ENCODE results near the gene CMTM4. TPM values are rescaled to one million over a fixed set of nuclear protein-coding genes. Genes with fewer than 3 reads are reported as not detected.

Gene CMTM4
- polyA plus RNA-seq, 1 donor from 2014 or later, result 27.2 TPM

DNA sequence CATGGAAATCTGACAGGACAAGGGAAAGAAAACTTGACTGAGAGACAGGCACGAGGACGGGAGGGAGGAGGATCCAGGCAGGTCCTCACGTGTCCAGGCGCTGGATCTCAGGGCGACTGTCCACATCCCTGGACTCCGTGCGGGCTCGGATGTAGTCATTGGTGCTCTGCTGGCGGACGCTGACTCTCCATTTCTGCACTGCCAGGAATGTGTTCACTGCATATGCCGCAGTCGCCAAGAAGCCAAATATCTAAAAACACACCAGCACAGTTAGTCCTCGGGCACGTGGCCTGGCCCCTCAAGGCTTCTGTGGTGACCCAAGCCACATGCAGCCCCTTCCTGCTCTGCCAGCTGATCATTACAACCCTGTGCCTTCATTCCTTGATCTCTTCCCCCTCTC is 74.6 kb downstream of the CMTM4 start:
- Histone ChIP-seq H3K4me3 (ENCODE audit: low read length) (no peak overlapping the region), H3F3A (ENCODE audit: insufficient read depth, low read length, poor library complexity, severe bottlenecking) (no peaks in the 10 kb centered on the region), H3K4me2 (ENCODE audit: low read length) (no peak overlapping the region), H3K27ac (ENCODE audit: low read length) (no peak overlapping the region), H3K79me2 (replicated peaks; ENCODE audit: insufficient read depth, low read length) (no peaks in the 10 kb centered on the region), H2AFZ (ENCODE audit: low read depth, low read length) (no peak overlapping the region), H3K9ac (ENCODE audit: low read length) (no peak overlapping the region), H3K9me3 (ENCODE audit: low read length) (no peaks in the 10 kb centered on the region), H4K20me1 (ENCODE audit: insufficient read depth) (no peaks in the 10 kb centered on the region), H3K27me3 (ENCODE audit: insufficient read depth, low read depth, low read length) (no peaks in the 10 kb centered on the region), H3K36me3 (ENCODE audit: insufficient read depth, low read length) (peaks cover 4% of the 10 kb centered on the region), H3K9me2 (ENCODE audit: insufficient read depth, low read length) (no peaks in the 10 kb centered on the region)
- TF ChIP-seq POLR2AphosphoS5 (IDR thresholded peaks at IDR 0.05) (no peak), MXI1 (conservative IDR thresholded peaks at IDR 0.05; ENCODE audit: poor library complexity, severe bottlenecking) (no peak), EZH2 (IDR thresholded peaks at IDR 0.05; ENCODE audit: borderline replicate concordance, insufficient read depth, low read length, poor library complexity, severe bottlenecking) (no peak), EP300 (conservative IDR thresholded peaks at IDR 0.05; ENCODE audit: poor library complexity, severe bottlenecking) (no peak), SMC3 (conservative IDR thresholded peaks at IDR 0.05; ENCODE audit: poor library complexity) (no peak), TAF1 (IDR thresholded peaks at IDR 0.05; ENCODE audit: low read depth) (no peak), RAD21 (conservative IDR thresholded peaks at IDR 0.05) (no peak), REST (IDR thresholded peaks at IDR 0.05; ENCODE audit: borderline replicate concordance) (no peak)
- TF ChIP-seq, protein P1, sequence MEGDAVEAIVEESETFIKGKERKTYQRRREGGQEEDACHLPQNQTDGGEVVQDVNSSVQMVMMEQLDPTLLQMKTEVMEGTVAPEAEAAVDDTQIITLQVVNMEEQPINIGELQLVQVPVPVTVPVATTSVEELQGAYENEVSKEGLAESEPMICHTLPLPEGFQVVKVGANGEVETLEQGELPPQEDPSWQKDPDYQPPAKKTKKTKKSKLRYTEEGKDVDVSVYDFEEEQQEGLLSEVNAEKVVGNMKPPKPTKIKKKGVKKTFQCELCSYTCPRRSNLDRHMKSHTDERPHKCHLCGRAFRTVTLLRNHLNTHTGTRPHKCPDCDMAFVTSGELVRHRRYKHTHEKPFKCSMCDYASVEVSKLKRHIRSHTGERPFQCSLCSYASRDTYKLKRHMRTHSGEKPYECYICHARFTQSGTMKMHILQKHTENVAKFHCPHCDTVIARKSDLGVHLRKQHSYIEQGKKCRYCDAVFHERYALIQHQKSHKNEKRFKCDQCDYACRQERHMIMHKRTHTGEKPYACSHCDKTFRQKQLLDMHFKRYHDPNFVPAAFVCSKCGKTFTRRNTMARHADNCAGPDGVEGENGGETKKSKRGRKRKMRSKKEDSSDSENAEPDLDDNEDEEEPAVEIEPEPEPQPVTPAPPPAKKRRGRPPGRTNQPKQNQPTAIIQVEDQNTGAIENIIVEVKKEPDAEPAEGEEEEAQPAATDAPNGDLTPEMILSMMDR (IDR thresholded peaks at IDR 0.05; ENCODE audit: poor library complexity, severe bottlenecking), result no peak

DNA sequence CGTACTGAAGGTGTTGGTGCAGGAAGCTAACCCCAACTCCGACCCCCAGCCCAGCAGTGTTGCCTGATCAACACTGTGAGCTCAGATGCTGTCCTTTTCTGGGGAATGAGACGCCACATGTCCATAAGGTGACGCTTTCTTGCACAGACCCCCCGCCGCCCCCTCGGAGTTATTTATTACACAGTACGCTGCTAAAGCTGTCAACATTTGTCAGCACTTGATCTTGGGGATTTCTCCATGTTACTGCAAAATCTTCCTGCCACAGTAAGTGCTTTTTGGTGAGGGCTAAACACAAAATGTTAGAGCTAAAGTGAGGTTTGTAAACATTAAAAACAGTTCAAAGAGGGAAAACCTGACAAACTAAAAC is 76.1 kb downstream of the CMTM4 start:
- Histone ChIP-seq H3K79me2 (replicated peaks; ENCODE audit: insufficient read depth, low read length) (no peaks in the 10 kb centered on the region), H4K20me1 (ENCODE audit: insufficient read depth) (no peaks in the 10 kb centered on the region), H3K9me2 (ENCODE audit: insufficient read depth, low read length) (no peaks in the 10 kb centered on the region), H3K27me3 (ENCODE audit: insufficient read depth, low read depth, low read length) (no peaks in the 10 kb centered on the region), H3K4me3 (ENCODE audit: low read length) (no peak overlapping the region), H3F3A (ENCODE audit: insufficient read depth, low read length, poor library complexity, severe bottlenecking) (no peaks in the 10 kb centered on the region), H3K4me2 (ENCODE audit: low read length) (no peak overlapping the region), H3K9ac (ENCODE audit: low read length) (no peak overlapping the region), H3K36me3 (ENCODE audit: insufficient read depth, low read length) (peaks cover 4% of the 10 kb centered on the region), H2AFZ (ENCODE audit: low read depth, low read length) (no peak overlapping the region), H3K9me3 (ENCODE audit: low read length) (no peaks in the 10 kb centered on the region), H3K27ac (ENCODE audit: low read length) (no peak overlapping the region)
- TF ChIP-seq RAD21 (conservative IDR thresholded peaks at IDR 0.05), result no peak
- TF ChIP-seq, protein P1 (IDR thresholded peaks at IDR 0.05; ENCODE audit: poor library complexity, severe bottlenecking), result no peak
- no peak for TF ChIP-seq REST (IDR thresholded peaks at IDR 0.05; ENCODE audit: borderline replicate concordance)
- TF ChIP-seq SMC3 (conservative IDR thresholded peaks at IDR 0.05; ENCODE audit: poor library complexity), result no peak
- TF ChIP-seq EZH2 (IDR thresholded peaks at IDR 0.05; ENCODE audit: borderline replicate concordance, insufficient read depth, low read length, poor library complexity, severe bottlenecking), result no peak
- TF ChIP-seq MXI1 (conservative IDR thresholded peaks at IDR 0.05; ENCODE audit: poor library complexity, severe bottlenecking), result no peak
- no peak for TF ChIP-seq TAF1 (IDR thresholded peaks at IDR 0.05; ENCODE audit: low read depth)
- TF ChIP-seq POLR2AphosphoS5 (IDR thresholded peaks at IDR 0.05), result no peak
- TF ChIP-seq EP300 (conservative IDR thresholded peaks at IDR 0.05; ENCODE audit: poor library complexity, severe bottlenecking), result no peak
